ENCODE results near the gene APLNR. TPM values are rescaled to one million over a fixed set of nuclear protein-coding genes. Genes with fewer than 3 reads are reported as not detected.

APLNR gene
- total RNA-seq, 2 experiments from 2014 or later, result not detected

GRCh38 chr11:57219021-57219627 lies 17.9 kb downstream of the APLNR start:
- H3K27ac Mint-ChIP-seq, result no peak overlapping the region
- H3K4me3 Mint-ChIP-seq, result no peak overlapping the region
- no peaks in the 10 kb centered on the region for H3K9me3 Mint-ChIP-seq
- H3K36me3 Mint-ChIP-seq, result no peaks in the 10 kb centered on the region
- DNase-seq, result no peak
- H3K4me1 Mint-ChIP-seq, result no peaks in the 10 kb centered on the region
- ATAC-seq (ENCODE audit: low read depth), result no peak
- POLR2A ChIA-PET, result no interaction called here
- peaks cover 17% of the 10 kb centered on the region for H3K27me3 Mint-ChIP-seq

DNA sequence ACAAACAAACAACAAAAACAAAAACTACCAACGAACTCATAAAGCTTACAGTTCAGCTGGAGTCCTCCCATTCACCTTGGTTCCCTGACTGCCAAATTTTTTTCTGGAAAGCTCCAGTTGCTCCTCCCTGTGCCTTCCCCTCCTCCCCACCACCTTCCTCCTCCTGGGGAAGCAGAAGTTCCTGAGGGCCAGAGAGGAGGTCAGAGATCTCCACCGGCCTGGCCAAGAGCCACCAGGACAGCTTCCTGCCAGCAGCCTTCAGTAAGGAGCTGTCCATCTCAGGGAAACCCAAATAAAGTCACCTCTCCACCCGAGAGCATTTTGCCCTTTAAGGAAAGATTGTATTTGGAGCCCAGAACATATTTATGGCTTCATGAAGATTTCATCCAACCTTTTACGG lies 20.0 kb downstream of the APLNR start:
- H3K27me3 Mint-ChIP-seq, result peaks cover 17% of the 10 kb centered on the region
- DNase-seq (no peak), ATAC-seq (ENCODE audit: low read depth) (no peak)
- no peak overlapping the region for H3K4me3 Mint-ChIP-seq
- no peaks in the 10 kb centered on the region for H3K9me3 Mint-ChIP-seq
- POLR2A ChIA-PET, result no interaction called here
- H3K4me1 Mint-ChIP-seq, result no peaks in the 10 kb centered on the region
- no peaks in the 10 kb centered on the region for H3K36me3 Mint-ChIP-seq
- no peak overlapping the region for H3K27ac Mint-ChIP-seq

GRCh38 chr11:57216463-57216862 lies 20.6 kb downstream of the APLNR start:
- Mint-ChIP-seq H3K9me3 (no peaks in the 10 kb centered on the region), H3K4me1 (no peaks in the 10 kb centered on the region), H3K27ac (no peak overlapping the region), H3K27me3 (peaks cover 17% of the 10 kb centered on the region), H3K36me3 (no peaks in the 10 kb centered on the region), H3K4me3 (no peak overlapping the region)
- no peak for ATAC-seq (ENCODE audit: low read depth)
- DNase-seq, result no peak
- POLR2A ChIA-PET, result no interaction called here

- Mint-ChIP-seq H3K4me1 (no peaks in the 10 kb centered on the region), H3K27ac (no peak overlapping the region), H3K9me3 (no peaks in the 10 kb centered on the region), H3K36me3 (no peaks in the 10 kb centered on the region), H3K4me3 (no peak overlapping the region), H3K27me3 (peaks cover 13% of the 10 kb centered on the region)
- DNase-seq (no peak), ATAC-seq (ENCODE audit: low read depth) (no peak)
- POLR2A ChIA-PET, result no interaction called here
These were observed 22.6 kb downstream of the APLNR start for GRCh38 chr11:57214494-57214893.

DNA sequence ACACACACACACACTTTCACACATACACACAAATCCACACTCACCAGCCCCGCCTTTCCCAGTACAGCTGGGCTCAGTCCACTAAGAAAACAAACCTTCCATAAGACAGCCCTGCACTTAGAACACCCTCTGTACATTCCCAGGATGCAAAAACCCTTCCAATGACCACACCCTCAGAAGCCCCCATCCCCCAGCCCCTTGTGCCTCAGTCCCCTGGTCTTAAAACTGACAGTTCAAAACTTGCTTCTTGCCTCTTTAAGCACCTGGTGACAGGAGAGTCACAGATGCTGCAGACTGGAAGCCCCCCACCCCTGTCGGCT lies 23.0 kb downstream of the APLNR start:
- no peaks in the 10 kb centered on the region for H3K4me1 Mint-ChIP-seq
- peaks cover 13% of the 10 kb centered on the region for H3K27me3 Mint-ChIP-seq
- ATAC-seq (ENCODE audit: low read depth), result no peak
- no peaks in the 10 kb centered on the region for H3K36me3 Mint-ChIP-seq
- no peak overlapping the region for H3K27ac Mint-ChIP-seq
- H3K9me3 Mint-ChIP-seq, result no peaks in the 10 kb centered on the region
- DNase-seq, result no peak
- H3K4me3 Mint-ChIP-seq, result no peak overlapping the region
- POLR2A ChIA-PET, result no interaction called here

DNA sequence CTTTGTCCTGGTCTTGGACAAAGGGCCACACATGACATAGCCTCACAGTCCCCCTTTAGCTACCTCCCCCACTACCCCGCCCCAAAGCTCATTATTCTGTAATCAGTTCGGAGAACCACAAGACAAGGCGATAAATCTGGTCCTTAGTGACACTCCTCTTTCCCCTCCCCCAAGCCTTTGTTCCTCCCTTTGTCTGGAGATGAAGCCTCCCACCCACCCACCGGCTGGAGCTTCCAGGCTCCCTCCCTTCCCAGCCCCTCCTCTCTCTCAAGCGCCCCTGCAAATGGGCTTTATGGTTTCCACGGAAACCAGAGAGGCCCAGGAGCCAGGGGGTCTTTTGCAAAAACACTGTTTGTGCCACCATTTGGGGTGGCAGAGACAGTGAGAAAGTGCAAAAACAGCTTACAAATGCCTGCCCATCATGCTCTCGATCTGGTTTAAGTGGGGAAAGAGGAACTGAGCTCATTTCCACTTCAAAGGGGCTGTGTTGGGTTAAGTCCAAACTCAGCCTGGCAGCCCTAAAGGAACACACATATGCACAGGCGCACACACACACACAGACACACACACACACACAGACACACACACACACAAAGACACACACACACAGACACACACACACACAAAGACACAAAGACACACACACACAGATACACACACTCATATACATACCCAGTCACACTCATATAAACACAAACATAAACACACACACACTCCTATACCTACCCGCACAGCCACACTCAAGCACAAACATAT lies 23.5 kb downstream of the APLNR start:
- no peaks in the 10 kb centered on the region for H3K4me1 Mint-ChIP-seq
- no peaks in the 10 kb centered on the region for H3K9me3 Mint-ChIP-seq
- peaks cover 13% of the 10 kb centered on the region for H3K27me3 Mint-ChIP-seq
- H3K4me3 Mint-ChIP-seq, result no peak overlapping the region
- ATAC-seq (ENCODE audit: low read depth), result no peak
- H3K36me3 Mint-ChIP-seq, result no peaks in the 10 kb centered on the region
- POLR2A ChIA-PET, result no interaction called here
- no peak for DNase-seq
- no peak overlapping the region for H3K27ac Mint-ChIP-seq

GRCh38 chr11:57210781-57211180 lies 26.3 kb downstream of the APLNR start:
- Mint-ChIP-seq H3K4me3 (no peak overlapping the region), H3K36me3 (no peaks in the 10 kb centered on the region), H3K4me1 (no peaks in the 10 kb centered on the region), H3K27me3 (peaks cover 7% of the 10 kb centered on the region), H3K9me3 (no peaks in the 10 kb centered on the region), H3K27ac (no peak overlapping the region)
- ATAC-seq (ENCODE audit: low read depth) (no peak), DNase-seq (no peak)
- POLR2A ChIA-PET, result no interaction called here

DNA sequence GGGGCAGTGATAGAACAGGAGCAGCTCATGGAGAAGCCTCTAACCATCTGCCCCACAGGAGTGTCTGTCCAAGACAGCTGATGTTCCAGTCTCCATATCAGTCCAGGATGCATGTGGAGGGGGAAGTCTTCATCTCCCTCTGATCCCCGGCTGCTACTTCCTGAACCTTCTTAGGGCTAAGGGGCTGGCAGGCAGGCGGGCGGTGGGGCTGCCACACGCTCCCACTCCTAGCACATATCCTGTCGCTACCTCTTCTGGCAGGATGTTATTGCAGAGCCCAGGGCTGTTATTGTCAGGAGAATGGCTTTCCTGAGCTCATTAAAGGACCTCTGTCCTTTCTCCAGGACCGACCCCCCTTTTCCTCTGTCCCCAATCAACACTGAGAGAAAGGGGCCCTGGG lies 29.9 kb downstream of the APLNR start:
- POLR2A ChIA-PET, result no interaction called here
- H3K27ac Mint-ChIP-seq, result no peak overlapping the region
- H3K4me1 Mint-ChIP-seq, result no peaks in the 10 kb centered on the region
- ATAC-seq (ENCODE audit: low read depth), result no peak
- no peaks in the 10 kb centered on the region for H3K36me3 Mint-ChIP-seq
- no peaks in the 10 kb centered on the region for H3K9me3 Mint-ChIP-seq
- H3K27me3 Mint-ChIP-seq, result peaks cover 17% of the 10 kb centered on the region
- H3K4me3 Mint-ChIP-seq, result no peak overlapping the region
- no peak for DNase-seq

- H3K27me3 Mint-ChIP-seq, result peaks cover 17% of the 10 kb centered on the region
- POLR2A ChIA-PET, result no interaction called here
- H3K27ac Mint-ChIP-seq, result no peak overlapping the region
- no peaks in the 10 kb centered on the region for H3K4me1 Mint-ChIP-seq
- H3K36me3 Mint-ChIP-seq, result no peaks in the 10 kb centered on the region
- no peak overlapping the region for H3K4me3 Mint-ChIP-seq
- ATAC-seq (ENCODE audit: low read depth) (no peak), DNase-seq (no peak)
- no peaks in the 10 kb centered on the region for H3K9me3 Mint-ChIP-seq
These were observed 31.9 kb downstream of the APLNR start for GRCh38 chr11:57205041-57205641.

- H3K27me3 Mint-ChIP-seq, result peaks cover 17% of the 10 kb centered on the region
- no peak overlapping the region for H3K27ac Mint-ChIP-seq
- H3K4me3 Mint-ChIP-seq, result no peak overlapping the region
- ATAC-seq (ENCODE audit: low read depth) (no peak), DNase-seq (no peak)
- H3K4me1 Mint-ChIP-seq, result no peaks in the 10 kb centered on the region
- POLR2A ChIA-PET, result no interaction called here
- no peaks in the 10 kb centered on the region for H3K9me3 Mint-ChIP-seq
- no peaks in the 10 kb centered on the region for H3K36me3 Mint-ChIP-seq
These were observed 33.1 kb downstream of the APLNR start for GRCh38 chr11:57203882-57204480.

GRCh38 chr11:57203359-57203758 lies 33.7 kb downstream of the APLNR start:
- Mint-ChIP-seq H3K27ac (no peak overlapping the region), H3K9me3 (no peaks in the 10 kb centered on the region), H3K4me1 (no peaks in the 10 kb centered on the region), H3K36me3 (no peaks in the 10 kb centered on the region), H3K27me3 (peaks cover 15% of the 10 kb centered on the region), H3K4me3 (no peak overlapping the region)
- ATAC-seq (ENCODE audit: low read depth) (no peak), DNase-seq (no peak)
- POLR2A ChIA-PET, result no interaction called here

DNA sequence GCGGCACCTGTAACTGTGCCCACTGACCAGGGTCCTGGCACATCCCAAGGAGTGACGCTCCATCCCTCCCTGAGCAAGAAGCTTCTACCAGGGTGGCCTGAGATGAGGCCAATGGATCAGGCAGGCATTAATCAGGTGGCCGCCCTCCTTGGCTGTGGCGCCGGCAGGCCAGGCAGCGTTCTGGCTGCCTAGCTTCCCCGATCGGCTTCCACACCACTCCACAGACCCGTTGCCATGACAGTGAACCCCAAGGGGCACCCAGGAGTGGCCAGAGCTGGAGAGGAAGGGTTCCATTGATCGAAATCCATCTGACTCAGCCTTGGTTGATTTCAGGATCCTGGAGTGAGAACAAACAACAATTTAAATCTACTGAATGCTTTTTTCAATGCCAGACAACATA lies 34.8 kb downstream of the APLNR start:
- no peak for DNase-seq
- Mint-ChIP-seq H3K4me3 (no peak overlapping the region), H3K36me3 (no peaks in the 10 kb centered on the region), H3K27me3 (peaks cover 15% of the 10 kb centered on the region), H3K27ac (no peak overlapping the region), H3K9me3 (no peaks in the 10 kb centered on the region), H3K4me1 (no peaks in the 10 kb centered on the region)
- POLR2A ChIA-PET, result no interaction called here
- ATAC-seq (ENCODE audit: low read depth), result no peak

DNA sequence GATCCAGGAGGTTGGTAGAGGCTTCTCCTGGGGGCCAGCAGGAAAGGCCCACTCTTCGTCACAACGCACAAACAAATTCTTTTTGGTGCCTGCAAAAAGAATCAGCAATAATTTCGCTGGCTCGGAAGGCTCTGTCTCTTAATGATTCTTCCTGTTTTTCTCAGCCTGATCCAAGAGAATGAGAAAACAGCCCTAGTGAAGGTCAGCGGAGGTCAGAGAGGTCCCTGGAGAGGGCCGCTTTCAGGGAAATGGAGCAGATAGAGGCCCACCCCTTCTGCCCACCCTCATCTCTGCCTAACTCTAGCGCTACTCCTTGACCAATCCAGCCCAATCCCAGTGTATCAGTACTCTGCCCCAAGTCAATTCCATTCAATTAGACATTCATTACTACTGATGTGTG lies 36.1 kb downstream of the APLNR start:
- DNase-seq, result no peak
- H3K4me1 Mint-ChIP-seq, result no peaks in the 10 kb centered on the region
- peaks cover 14% of the 10 kb centered on the region for H3K27me3 Mint-ChIP-seq
- no peaks in the 10 kb centered on the region for H3K36me3 Mint-ChIP-seq
- no peak overlapping the region for H3K27ac Mint-ChIP-seq
- POLR2A ChIA-PET, result no interaction called here
- no peaks in the 10 kb centered on the region for H3K9me3 Mint-ChIP-seq
- no peak overlapping the region for H3K4me3 Mint-ChIP-seq
- ATAC-seq (ENCODE audit: low read depth), result no peak

DNA sequence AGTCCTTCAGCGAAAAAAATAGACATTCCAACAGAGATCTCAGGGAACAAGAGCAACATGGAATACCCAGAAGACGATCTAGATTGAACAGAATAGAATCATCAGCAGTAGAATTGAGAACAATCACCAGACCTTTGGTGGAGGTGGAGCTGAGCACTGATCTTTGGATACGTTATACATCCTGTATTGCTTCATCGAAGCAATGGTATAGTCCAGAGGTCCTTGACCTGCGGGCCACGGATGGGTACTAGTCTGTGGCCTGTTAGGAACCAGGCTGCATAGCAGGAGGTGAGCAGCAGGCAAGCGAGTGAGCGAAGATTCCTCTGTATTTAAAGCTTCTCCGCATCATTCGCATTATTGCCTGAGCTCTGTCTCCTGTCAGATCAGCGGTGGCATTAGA lies 37.7 kb downstream of the APLNR start:
- no peaks in the 10 kb centered on the region for H3K9me3 Mint-ChIP-seq
- H3K27me3 Mint-ChIP-seq, result no peaks in the 10 kb centered on the region

More for the DNA sequence above, 37.7 kb downstream of the APLNR start:
- Mint-ChIP-seq H3K4me1 (no peaks in the 10 kb centered on the region), H3K36me3 (no peaks in the 10 kb centered on the region), H3K27ac (no peak overlapping the region), H3K4me3 (no peak overlapping the region)
- DNase-seq (no peak), ATAC-seq (ENCODE audit: low read depth) (no peak)
- POLR2A ChIA-PET, result no interaction called here

Data from activated naive CD8-positive, alpha-beta T cell treated with anti-CD3 and anti-CD28 coated beads, Interleukin-2, amount 10 ng/mL, durations not matched to agents 7 days and 5 days (primary cell).